Measurements from ENCODE around the gene DCP1B.

DCP1B gene

GRCh38 chr12:1928439-1929121, 75.7 kb downstream of the DCP1B start:
- H3K27ac ChIP-seq (ENCODE audit: low read length), result no peak overlapping the region
- no peaks in the 10 kb centered on the region for H3K9me3 ChIP-seq (ENCODE audit: control insufficient read depth, insufficient read depth, low read length)
- no peak for DNase-seq (ENCODE audit: low read depth, low spot score)
- no peaks in the 10 kb centered on the region for H3K36me3 ChIP-seq (ENCODE audit: control insufficient read depth, insufficient read depth, low read length)
- no CpG with 5 or more reads among the region's 22 CpGs for WGBS (ENCODE audit: insufficient coverage, insufficient read length)
- H3K4me3 ChIP-seq (ENCODE audit: low read length), result no peak overlapping the region
- H3K4me1 ChIP-seq (ENCODE audit: control insufficient read depth, insufficient read depth, low read length), result no peaks in the 10 kb centered on the region
- H3K27me3 ChIP-seq (ENCODE audit: control insufficient read depth, insufficient read depth, low read length), result no peaks in the 10 kb centered on the region

GRCh38 chr12:1927751-1928351, 76.4 kb downstream of the DCP1B start:
- Histone ChIP-seq H3K27me3 (ENCODE audit: control insufficient read depth, insufficient read depth, low read length) (no peaks in the 10 kb centered on the region), H3K9me3 (ENCODE audit: control insufficient read depth, insufficient read depth, low read length) (no peaks in the 10 kb centered on the region)
- no CpG with 5 or more reads among the region's 15 CpGs for WGBS (ENCODE audit: insufficient coverage, insufficient read length)

GRCh38 chr12:1927051-1927680, 77.1 kb downstream of the DCP1B start:
- H3K9me3 ChIP-seq (ENCODE audit: control insufficient read depth, insufficient read depth, low read length), result no peaks in the 10 kb centered on the region
- H3K36me3 ChIP-seq (ENCODE audit: control insufficient read depth, insufficient read depth, low read length), result no peaks in the 10 kb centered on the region
- H3K27me3 ChIP-seq (ENCODE audit: control insufficient read depth, insufficient read depth, low read length), result no peaks in the 10 kb centered on the region
- H3K4me3 ChIP-seq (ENCODE audit: low read length), result no peak overlapping the region
- H3K4me1 ChIP-seq (ENCODE audit: control insufficient read depth, insufficient read depth, low read length), result no peaks in the 10 kb centered on the region
- H3K27ac ChIP-seq (ENCODE audit: low read length), result no peak overlapping the region
- no peak for DNase-seq (ENCODE audit: low read depth, low spot score)
- no CpG with 5 or more reads among the region's 11 CpGs for WGBS (ENCODE audit: insufficient coverage, insufficient read length)

More at GRCh38 chr12:1927751-1928351, 76.4 kb downstream of the DCP1B start:
- no peak for DNase-seq (ENCODE audit: low read depth, low spot score)
- Histone ChIP-seq H3K27ac (ENCODE audit: low read length) (no peak overlapping the region), H3K4me3 (ENCODE audit: low read length) (no peak overlapping the region), H3K36me3 (ENCODE audit: control insufficient read depth, insufficient read depth, low read length) (no peaks in the 10 kb centered on the region), H3K4me1 (ENCODE audit: control insufficient read depth, insufficient read depth, low read length) (no peaks in the 10 kb centered on the region)

- no peaks in the 10 kb centered on the region for H3K27me3 ChIP-seq (ENCODE audit: control insufficient read depth, insufficient read depth, low read length)
- H3K27ac ChIP-seq (ENCODE audit: low read length), result no peak overlapping the region
- no peak overlapping the region for H3K4me3 ChIP-seq (ENCODE audit: low read length)
- no peak for DNase-seq (ENCODE audit: low read depth, low spot score)
- no CpG with 5 or more reads among the region's 7 CpGs for WGBS (ENCODE audit: insufficient coverage, insufficient read length)
- H3K36me3 ChIP-seq (ENCODE audit: control insufficient read depth, insufficient read depth, low read length), result no peaks in the 10 kb centered on the region
- no peaks in the 10 kb centered on the region for H3K4me1 ChIP-seq (ENCODE audit: control insufficient read depth, insufficient read depth, low read length)
- no peaks in the 10 kb centered on the region for H3K9me3 ChIP-seq (ENCODE audit: control insufficient read depth, insufficient read depth, low read length)
Observed at GRCh38 chr12:1926251-1926657, 78.0 kb downstream of the DCP1B start.

GRCh38 chr12:1925684-1926006, 78.6 kb downstream of the DCP1B start:
- H3K4me3 ChIP-seq (ENCODE audit: low read length), result no peak overlapping the region
- H3K27me3 ChIP-seq (ENCODE audit: control insufficient read depth, insufficient read depth, low read length), result no peaks in the 10 kb centered on the region
- no CpG with 5 or more reads among the region's 3 CpGs for WGBS (ENCODE audit: insufficient coverage, insufficient read length)
- no peak overlapping the region for H3K27ac ChIP-seq (ENCODE audit: low read length)
- no peaks in the 10 kb centered on the region for H3K4me1 ChIP-seq (ENCODE audit: control insufficient read depth, insufficient read depth, low read length)
- no peak for DNase-seq (ENCODE audit: low read depth, low spot score)
- no peaks in the 10 kb centered on the region for H3K36me3 ChIP-seq (ENCODE audit: control insufficient read depth, insufficient read depth, low read length)
- no peaks in the 10 kb centered on the region for H3K9me3 ChIP-seq (ENCODE audit: control insufficient read depth, insufficient read depth, low read length)

GRCh38 chr12:1924996-1925683, 79.1 kb downstream of the DCP1B start:
- no peak overlapping the region for H3K27ac ChIP-seq (ENCODE audit: low read length)
- no peaks in the 10 kb centered on the region for H3K4me1 ChIP-seq (ENCODE audit: control insufficient read depth, insufficient read depth, low read length)
- H3K36me3 ChIP-seq (ENCODE audit: control insufficient read depth, insufficient read depth, low read length), result no peaks in the 10 kb centered on the region
- H3K9me3 ChIP-seq (ENCODE audit: control insufficient read depth, insufficient read depth, low read length), result no peaks in the 10 kb centered on the region
- H3K4me3 ChIP-seq (ENCODE audit: low read length), result no peak overlapping the region
- WGBS (ENCODE audit: insufficient coverage, insufficient read length), result no CpG with 5 or more reads among the region's 7 CpGs
- DNase-seq (ENCODE audit: low read depth, low spot score), result no peak
- H3K27me3 ChIP-seq (ENCODE audit: control insufficient read depth, insufficient read depth, low read length), result no peaks in the 10 kb centered on the region

- no peaks in the 10 kb centered on the region for H3K4me1 ChIP-seq (ENCODE audit: control insufficient read depth, insufficient read depth, low read length)
- no peak for DNase-seq (ENCODE audit: low read depth, low spot score)
- no peaks in the 10 kb centered on the region for H3K9me3 ChIP-seq (ENCODE audit: control insufficient read depth, insufficient read depth, low read length)
- no CpG with 5 or more reads among the region's 12 CpGs for WGBS (ENCODE audit: insufficient coverage, insufficient read length)
- H3K27ac ChIP-seq (ENCODE audit: low read length), result no peak overlapping the region
- no peaks in the 10 kb centered on the region for H3K36me3 ChIP-seq (ENCODE audit: control insufficient read depth, insufficient read depth, low read length)
- H3K27me3 ChIP-seq (ENCODE audit: control insufficient read depth, insufficient read depth, low read length), result no peaks in the 10 kb centered on the region
- H3K4me3 ChIP-seq (ENCODE audit: low read length), result no peak overlapping the region
Observed at GRCh38 chr12:1922985-1923384, 81.3 kb downstream of the DCP1B start.

GRCh38 chr12:1922075-1922709, 82.1 kb downstream of the DCP1B start:
- H3K36me3 ChIP-seq (ENCODE audit: control insufficient read depth, insufficient read depth, low read length), result no peaks in the 10 kb centered on the region
- H3K27me3 ChIP-seq (ENCODE audit: control insufficient read depth, insufficient read depth, low read length), result no peaks in the 10 kb centered on the region
- no peak overlapping the region for H3K27ac ChIP-seq (ENCODE audit: low read length)
- no peaks in the 10 kb centered on the region for H3K9me3 ChIP-seq (ENCODE audit: control insufficient read depth, insufficient read depth, low read length)
- no CpG with 5 or more reads among the region's 40 CpGs for WGBS (ENCODE audit: insufficient coverage, insufficient read length)
- H3K4me3 ChIP-seq (ENCODE audit: low read length), result no peak overlapping the region
- no peak for DNase-seq (ENCODE audit: low read depth, low spot score)
- H3K4me1 ChIP-seq (ENCODE audit: control insufficient read depth, insufficient read depth, low read length), result no peaks in the 10 kb centered on the region

- no peaks in the 10 kb centered on the region for H3K4me1 ChIP-seq (ENCODE audit: control insufficient read depth, insufficient read depth, low read length)
- no peaks in the 10 kb centered on the region for H3K27me3 ChIP-seq (ENCODE audit: control insufficient read depth, insufficient read depth, low read length)
- H3K27ac ChIP-seq (ENCODE audit: low read length), result no peak overlapping the region
- H3K36me3 ChIP-seq (ENCODE audit: control insufficient read depth, insufficient read depth, low read length), result no peaks in the 10 kb centered on the region
- no peak for DNase-seq (ENCODE audit: low read depth, low spot score)
- no peak overlapping the region for H3K4me3 ChIP-seq (ENCODE audit: low read length)
- no CpG with 5 or more reads among the region's 17 CpGs for WGBS (ENCODE audit: insufficient coverage, insufficient read length)
- H3K9me3 ChIP-seq (ENCODE audit: control insufficient read depth, insufficient read depth, low read length), result no peaks in the 10 kb centered on the region
Observed at GRCh38 chr12:1920971-1921370, 83.3 kb downstream of the DCP1B start.

GRCh38 chr12:1920436-1920835, 83.8 kb downstream of the DCP1B start:
- Histone ChIP-seq H3K4me1 (ENCODE audit: control insufficient read depth, insufficient read depth, low read length) (no peaks in the 10 kb centered on the region), H3K9me3 (ENCODE audit: control insufficient read depth, insufficient read depth, low read length) (no peaks in the 10 kb centered on the region), H3K36me3 (ENCODE audit: control insufficient read depth, insufficient read depth, low read length) (no peaks in the 10 kb centered on the region), H3K27me3 (ENCODE audit: control insufficient read depth, insufficient read depth, low read length) (no peaks in the 10 kb centered on the region), H3K27ac (ENCODE audit: low read length) (no peak overlapping the region), H3K4me3 (ENCODE audit: low read length) (no peak overlapping the region)
- 100% methylated on average over 3 of the region's 13 CpGs for WGBS (ENCODE audit: insufficient coverage, insufficient read length)
- DNase-seq (ENCODE audit: low read depth, low spot score), result no peak

Data from iPS DF 6.9 (cell line).